Neural progenitor cell (in vitro differentiated cells): ENCODE data around the gene ARPP21.

Source experiments
- EZH2phosphoT487 ChIP-seq: fragments of 200-600 bp; sonication (generic); IDR thresholded peaks from 2 replicates; pipeline ENCODE4 v1.6.1; 2017; ENCODE audit warnings: antibody characterized with exemption
- TF ChIP-seq, protein P1 (sequence below): fragments of 200-600 bp; sonication (generic); IDR thresholded peaks from 2 replicates; pipeline ENCODE4 v1.5.1; 2017; ENCODE audit warnings: antibody characterized with exemption, mild to moderate bottlenecking

DNA sequence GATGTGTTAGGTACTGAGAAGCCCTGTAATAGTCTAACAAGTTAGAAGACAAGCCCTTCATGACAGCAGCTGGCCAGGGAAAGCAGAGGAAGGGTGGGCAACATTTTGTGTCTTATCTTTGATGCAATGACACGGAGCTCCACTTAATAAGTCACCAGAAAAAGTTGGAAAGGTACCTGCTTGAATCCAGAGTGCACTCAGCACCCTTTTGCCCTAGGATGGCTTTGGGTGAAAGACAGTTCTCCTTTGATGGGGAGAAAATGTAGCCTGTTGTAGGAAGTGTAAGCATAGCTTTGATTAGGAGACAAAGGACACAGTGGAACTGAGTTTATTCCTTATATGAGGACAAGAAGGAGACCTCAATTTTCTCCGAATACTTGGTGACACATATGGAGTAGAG is 137.0 kb downstream of the ARPP21 start:
- TF ChIP-seq, protein P1, sequence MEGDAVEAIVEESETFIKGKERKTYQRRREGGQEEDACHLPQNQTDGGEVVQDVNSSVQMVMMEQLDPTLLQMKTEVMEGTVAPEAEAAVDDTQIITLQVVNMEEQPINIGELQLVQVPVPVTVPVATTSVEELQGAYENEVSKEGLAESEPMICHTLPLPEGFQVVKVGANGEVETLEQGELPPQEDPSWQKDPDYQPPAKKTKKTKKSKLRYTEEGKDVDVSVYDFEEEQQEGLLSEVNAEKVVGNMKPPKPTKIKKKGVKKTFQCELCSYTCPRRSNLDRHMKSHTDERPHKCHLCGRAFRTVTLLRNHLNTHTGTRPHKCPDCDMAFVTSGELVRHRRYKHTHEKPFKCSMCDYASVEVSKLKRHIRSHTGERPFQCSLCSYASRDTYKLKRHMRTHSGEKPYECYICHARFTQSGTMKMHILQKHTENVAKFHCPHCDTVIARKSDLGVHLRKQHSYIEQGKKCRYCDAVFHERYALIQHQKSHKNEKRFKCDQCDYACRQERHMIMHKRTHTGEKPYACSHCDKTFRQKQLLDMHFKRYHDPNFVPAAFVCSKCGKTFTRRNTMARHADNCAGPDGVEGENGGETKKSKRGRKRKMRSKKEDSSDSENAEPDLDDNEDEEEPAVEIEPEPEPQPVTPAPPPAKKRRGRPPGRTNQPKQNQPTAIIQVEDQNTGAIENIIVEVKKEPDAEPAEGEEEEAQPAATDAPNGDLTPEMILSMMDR: no peak
- TF ChIP-seq EZH2phosphoT487: no peak
